22Rv1 (cell line): ENCODE data around the gene ABHD11.

Source experiments
- CTCF ChIP-seq: fragments of 450-650 bp; IDR thresholded peaks from 2 replicates; pipeline ENCODE4 v1.5.1; 2017; ENCODE audit warnings: mild to moderate bottlenecking
- ZFX ChIP-seq: fragments of 450-650 bp; IDR thresholded peaks from 2 replicates; pipeline ENCODE4 v1.6.1; 2017; ENCODE audit warnings: antibody characterized with exemption, borderline replicate concordance

GRCh38 chr7:73766556-73767229 is 28.1 kb upstream of the ABHD11 start:
- TF ChIP-seq CTCF (no peak), ZFX (no peak)
